NCI-H748 (cell line): ENCODE data around the gene PTPRM.
A peak's percentile ranks its signal among the peaks of the same experiment; 100 is the strongest.

Experiments
- DNase-seq: peaks from one replicate; lab custom pipeline; 2025; ENCODE audit not compliant: unreplicated experiment; lab: John Stamatoyannopoulos, UW

The PTPRM gene

GRCh38 chr18:8367217-8367988 is 800.3 kb downstream of the PTPRM start:
- peak; percentile 94 for DNase-seq

- no peak for DNase-seq
Measured at GRCh38 chr18:8368512-8369217, 801.5 kb downstream of the PTPRM start.

DNA sequence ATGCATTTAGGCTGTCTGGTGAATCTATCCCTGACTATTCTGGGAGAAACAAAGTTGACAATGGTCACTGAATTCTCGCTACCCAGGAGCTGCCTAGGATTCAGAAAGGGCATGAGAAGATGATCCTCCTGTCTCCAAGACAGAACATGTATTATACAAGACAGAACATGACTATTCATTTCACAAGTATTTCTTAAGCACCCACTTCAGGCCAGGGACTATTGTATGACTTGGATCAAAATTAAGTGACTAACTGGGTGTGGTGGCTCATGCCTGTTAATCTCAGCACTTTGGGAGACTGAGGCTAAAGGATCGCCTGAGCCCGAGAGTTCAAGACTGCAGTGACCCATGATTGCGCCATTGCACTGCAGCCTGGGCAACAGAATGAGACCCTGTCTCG is 806.4 kb downstream of the PTPRM start:
- DNase-seq, result no peak

GRCh38 chr18:8374676-8375075 is 807.6 kb downstream of the PTPRM start:
- no peak for DNase-seq

DNA sequence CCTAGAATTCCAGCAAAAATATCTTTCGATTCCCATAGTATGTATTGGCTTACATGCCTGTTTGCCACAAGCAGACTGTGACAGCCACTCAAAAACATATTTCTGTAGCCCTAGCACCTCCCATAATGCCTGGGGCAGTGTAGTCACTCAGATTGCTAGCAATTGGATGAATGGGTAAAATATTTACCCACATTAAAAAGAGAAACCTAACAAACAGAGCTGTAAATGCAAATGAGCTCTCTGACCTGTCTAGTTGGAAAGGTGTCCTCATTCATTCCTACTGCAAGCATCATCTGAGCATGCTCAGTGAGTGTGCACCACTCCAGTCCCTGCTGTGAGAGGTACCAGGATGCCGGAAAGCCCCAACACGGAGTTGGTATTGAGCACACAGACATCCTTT is 808.1 kb downstream of the PTPRM start:
- DNase-seq, result peak; percentile 73

- DNase-seq, result no peak
Measured at GRCh38 chr18:8376113-8376512, 809.0 kb downstream of the PTPRM start.

- DNase-seq, result no peak
Measured at GRCh38 chr18:8379187-8379941, 812.2 kb downstream of the PTPRM start.

DNA sequence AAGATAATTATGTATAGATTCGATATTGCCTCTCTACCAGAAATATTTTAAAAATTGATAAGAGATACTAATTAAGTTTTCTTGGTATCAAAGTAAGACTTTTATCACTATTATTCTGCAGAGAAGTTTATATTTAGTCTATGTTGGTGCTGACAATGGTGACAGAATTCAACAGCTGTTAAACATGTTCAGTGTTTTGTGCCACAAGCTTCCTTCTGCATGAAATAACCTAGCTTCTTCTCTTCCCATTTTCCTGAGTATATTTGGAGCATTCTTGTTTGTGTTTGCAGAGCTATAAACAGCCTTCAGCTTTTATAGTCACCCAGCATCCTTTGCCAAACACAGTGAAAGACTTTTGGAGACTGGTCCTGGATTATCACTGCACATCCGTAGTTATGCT is 812.9 kb downstream of the PTPRM start:
- DNase-seq, result no peak

DNA sequence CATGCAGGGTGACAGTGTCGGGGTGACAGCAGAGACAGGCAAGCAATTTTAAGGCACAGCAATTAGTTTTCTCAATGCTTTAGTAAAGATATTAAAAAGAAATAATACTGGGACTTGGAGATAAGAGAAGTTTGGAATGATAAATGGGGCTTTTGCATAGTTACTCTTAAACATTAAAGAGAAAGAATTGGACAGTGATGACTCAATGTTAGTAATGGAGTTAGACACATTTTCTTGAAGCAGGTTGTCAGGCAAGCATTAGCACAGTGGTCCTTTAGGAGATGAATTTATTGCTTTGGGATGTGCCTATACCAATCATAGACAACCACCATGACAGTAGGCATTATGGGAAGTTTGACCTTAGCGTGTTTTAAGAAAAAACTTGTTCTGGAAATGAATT is 813.8 kb downstream of the PTPRM start:
- no peak for DNase-seq

- no peak for DNase-seq
Measured at GRCh38 chr18:8381821-8382459, 814.8 kb downstream of the PTPRM start.

DNA sequence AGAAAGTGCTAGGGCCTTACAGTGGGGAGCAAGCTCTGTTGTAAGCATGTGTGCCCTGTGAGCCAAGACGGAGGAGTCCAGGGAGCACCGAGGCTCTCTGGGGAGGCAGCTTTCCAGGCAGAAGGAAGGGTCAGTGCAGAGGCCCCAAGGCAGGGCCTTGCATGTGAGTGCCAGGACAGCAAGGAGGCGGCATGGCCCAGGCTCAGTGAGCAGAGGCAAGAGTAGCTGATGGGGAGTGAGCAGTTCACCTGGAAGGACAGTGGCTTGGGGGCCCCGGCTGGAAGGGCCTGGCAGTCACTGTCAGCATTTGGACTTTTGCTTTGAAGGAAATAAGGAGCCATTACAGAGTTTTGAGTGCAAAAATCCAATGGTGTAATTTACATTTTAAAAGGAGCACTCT is 818.3 kb downstream of the PTPRM start:
- no peak for DNase-seq

DNA sequence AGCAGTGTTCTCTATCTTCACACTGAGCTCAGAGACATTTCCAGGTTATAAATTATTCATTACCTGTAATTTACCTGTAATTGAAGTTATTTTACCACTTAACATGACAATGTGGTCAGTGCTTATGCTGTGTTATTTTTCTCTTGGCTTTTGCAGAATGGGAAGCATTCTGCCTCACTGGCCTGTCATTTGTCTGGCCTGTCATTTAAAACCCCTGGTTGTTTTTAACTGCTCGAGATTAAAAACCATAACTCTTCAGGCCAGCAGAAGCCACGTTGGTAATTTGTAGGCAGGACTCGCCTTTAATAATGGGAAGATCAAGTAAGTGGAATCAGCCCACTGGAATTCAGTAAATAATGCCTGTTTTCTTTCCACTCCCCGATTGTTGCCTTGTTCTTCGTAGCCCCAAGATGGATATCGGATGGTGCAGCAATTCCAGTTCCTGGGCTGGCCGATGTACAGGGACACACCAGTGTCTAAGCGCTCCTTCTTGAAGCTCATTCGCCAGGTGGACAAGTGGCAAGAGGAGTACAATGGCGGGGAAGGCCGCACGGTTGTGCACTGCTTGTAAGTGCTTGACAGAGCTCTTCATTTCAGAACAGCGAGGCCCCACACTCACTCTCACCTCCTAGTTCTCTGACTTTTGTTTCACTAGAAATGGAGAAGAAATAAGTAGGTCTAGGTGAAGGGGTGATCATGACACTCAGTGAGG is 819.7 kb downstream of the PTPRM start:
- DNase-seq, result peak; percentile 87

DNA sequence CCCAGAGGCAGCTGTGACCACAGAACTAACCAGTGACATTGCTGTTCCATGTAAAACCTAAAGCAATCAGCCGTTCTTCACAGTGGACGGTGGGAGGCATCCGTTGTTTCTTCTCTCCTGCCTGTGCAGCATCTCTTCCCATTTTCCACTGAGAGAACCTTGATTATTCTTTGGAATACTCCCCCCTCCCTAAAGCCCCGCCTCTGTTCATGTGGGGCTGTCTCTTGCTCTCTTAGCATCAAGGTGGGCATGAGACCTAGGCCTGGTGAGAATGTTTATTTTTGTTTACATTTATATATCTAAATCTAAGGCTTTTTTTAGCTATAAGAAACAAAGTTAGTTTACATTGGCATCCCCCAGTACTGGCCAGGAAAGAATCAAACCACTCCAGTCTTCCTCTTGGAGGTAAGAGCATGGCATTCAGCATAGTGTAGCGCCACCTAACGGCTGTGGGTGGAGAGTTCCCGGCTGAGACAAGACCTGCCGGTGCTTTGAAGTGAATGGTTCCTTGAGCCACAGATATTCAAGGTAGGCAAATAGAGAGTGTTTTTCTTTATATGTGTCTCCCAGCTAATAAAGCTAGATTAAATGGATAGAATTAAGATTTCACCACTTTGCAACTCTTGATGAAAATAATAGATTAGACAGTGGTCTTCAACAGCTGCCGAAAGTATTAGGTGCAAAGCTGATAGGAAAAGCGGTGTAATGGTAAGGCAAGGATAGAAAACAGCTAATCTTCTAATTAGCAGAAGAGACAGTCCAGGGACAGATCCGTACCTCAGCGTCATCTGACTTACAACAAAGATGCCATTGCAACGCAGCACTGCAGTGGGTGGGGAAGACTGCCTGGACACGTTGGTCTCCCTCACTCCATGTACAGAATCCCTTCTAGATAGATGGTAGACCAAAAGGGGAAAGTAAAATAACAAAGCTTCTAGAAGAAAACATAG is 822.5 kb downstream of the PTPRM start:
- DNase-seq, result peak; percentile 86

DNA sequence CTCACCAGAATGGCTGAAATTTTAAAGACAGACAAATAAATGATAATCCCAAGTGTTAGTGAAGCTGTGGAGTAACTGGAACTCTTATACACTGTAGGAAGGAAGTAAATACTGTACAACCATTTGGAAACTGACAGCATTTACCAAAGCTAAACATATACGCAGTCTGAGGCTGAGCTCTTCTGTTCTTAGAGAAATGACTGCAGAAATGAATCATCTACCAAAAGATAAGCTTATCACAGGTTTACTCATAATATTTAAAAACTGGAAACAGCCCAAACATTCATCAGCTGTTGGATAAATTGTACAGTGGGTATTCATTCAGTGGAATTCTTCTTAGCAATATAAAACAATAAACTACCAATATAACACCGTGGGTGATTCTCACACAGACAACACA is 824.0 kb downstream of the PTPRM start:
- DNase-seq, result no peak

DNA sequence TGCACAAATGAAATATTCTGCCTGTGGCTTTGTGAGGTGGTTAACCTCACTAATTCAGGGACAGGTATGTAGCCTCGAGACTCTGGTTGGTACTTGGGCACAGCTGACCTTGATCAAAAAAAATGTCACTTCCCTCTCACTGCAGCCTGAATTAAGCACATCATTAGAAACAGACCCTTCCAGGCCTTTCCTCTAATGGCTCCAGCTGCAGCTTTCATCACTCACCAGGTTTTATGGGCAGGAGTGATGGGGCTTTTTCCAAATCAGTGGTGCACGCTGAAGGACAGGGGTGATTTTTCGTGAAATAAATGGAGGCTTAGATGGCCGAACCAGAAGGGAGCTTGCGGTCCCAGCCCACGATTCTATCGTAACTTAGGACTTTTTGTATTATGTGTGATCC is 829.1 kb downstream of the PTPRM start:
- DNase-seq, result no peak

GRCh38 chr18:8397034-8397433 is 829.9 kb downstream of the PTPRM start:
- DNase-seq, result no peak

- no peak for DNase-seq
Measured at GRCh38 chr18:8399138-8399537, 832.0 kb downstream of the PTPRM start.

DNA sequence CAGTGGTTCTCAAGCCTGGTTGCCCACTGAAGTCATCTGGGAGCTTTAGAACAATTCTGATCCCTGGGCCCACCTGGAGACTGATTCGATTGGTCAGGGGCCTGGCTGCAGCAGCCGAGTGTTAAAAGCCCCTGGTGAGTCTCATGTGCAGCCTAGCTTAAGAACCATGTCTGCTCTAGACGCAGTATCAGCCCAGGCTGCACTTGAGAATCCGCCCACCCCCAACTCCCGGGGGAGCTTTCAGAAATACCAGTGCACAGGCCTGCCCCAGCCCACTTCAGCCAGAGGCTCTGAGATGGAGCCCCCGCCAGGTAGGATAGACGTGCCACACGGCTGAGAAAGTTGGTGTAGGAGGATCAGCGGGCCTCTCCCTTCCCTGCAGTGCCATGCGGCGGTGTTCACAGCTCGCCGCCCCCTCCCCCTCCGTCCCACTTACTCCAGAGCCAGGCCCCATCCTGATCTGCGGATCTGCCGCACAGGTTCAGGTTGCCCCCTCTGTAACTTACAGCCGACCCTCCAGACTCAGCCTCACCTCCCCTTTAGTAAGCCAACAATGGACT is 833.2 kb downstream of the PTPRM start:
- DNase-seq, result no peak

GRCh38 chr18:8400825-8401224 is 833.7 kb downstream of the PTPRM start:
- no peak for DNase-seq
